KOPT-K1 (cell line): ENCODE data around the gene TLCD1.

Experiments
- H3K27ac ChIP-seq: fragments of 200-600 bp; sonication (generic); 2 replicates; pipeline ENCODE4 v1.5.1; 2016; ENCODE audit warnings: antibody characterized with exemption, mild to moderate bottlenecking, low read depth, low read length; ENCODE audit not compliant: poor library complexity, severe bottlenecking
- H3K36me3 ChIP-seq: fragments of 200-600 bp; sonication (generic); 2 replicates; pipeline ENCODE4 v1.5.1; 2017; ENCODE audit warnings: antibody characterized with exemption, mild to moderate bottlenecking, low read length, moderate library complexity; ENCODE audit not compliant: insufficient read depth
- H3K9me3 ChIP-seq: fragments of 200-600 bp; sonication (generic); 2 replicates; pipeline ENCODE4 v1.5.1; 2017; ENCODE audit warnings: antibody characterized with exemption, low read length, mild to moderate bottlenecking; ENCODE audit not compliant: insufficient read depth, poor library complexity, severe bottlenecking

TLCD1 gene

GRCh38 chr17:28702026-28702751, 23.8 kb downstream of the TLCD1 start:
- H3K27ac ChIP-seq, result no peak overlapping the region
- no peaks in the 10 kb centered on the region for H3K9me3 ChIP-seq
- H3K36me3 ChIP-seq, result peaks cover 94% of the 10 kb centered on the region

GRCh38 chr17:28700830-28701492, 25.1 kb downstream of the TLCD1 start:
- Histone ChIP-seq H3K9me3 (no peaks in the 10 kb centered on the region), H3K27ac (no peak overlapping the region), H3K36me3 (peaks cover 100% of the 10 kb centered on the region)

- Histone ChIP-seq H3K9me3 (no peaks in the 10 kb centered on the region), H3K36me3 (peaks cover 100% of the 10 kb centered on the region), H3K27ac (no peak overlapping the region)
Measured at GRCh38 chr17:28700278-28700677, 25.8 kb downstream of the TLCD1 start.

GRCh38 chr17:28698253-28698941, 27.6 kb downstream of the TLCD1 start:
- peaks cover 100% of the 10 kb centered on the region for H3K36me3 ChIP-seq
- H3K27ac ChIP-seq, result no peak overlapping the region
- H3K9me3 ChIP-seq, result no peaks in the 10 kb centered on the region

- Histone ChIP-seq H3K27ac (no peak overlapping the region), H3K36me3 (peaks cover 100% of the 10 kb centered on the region)
Measured at GRCh38 chr17:28693869-28694268, 32.2 kb downstream of the TLCD1 start.

GRCh38 chr17:28689011-28689410, 37.0 kb downstream of the TLCD1 start:
- Histone ChIP-seq H3K27ac (no peak overlapping the region), H3K36me3 (peaks cover 99% of the 10 kb centered on the region), H3K9me3 (no peaks in the 10 kb centered on the region)

More at GRCh38 chr17:28693869-28694268, 32.2 kb downstream of the TLCD1 start:
- H3K9me3 ChIP-seq, result no peaks in the 10 kb centered on the region

- no peak overlapping the region for H3K27ac ChIP-seq
- H3K9me3 ChIP-seq, result no peaks in the 10 kb centered on the region
- peaks cover 99% of the 10 kb centered on the region for H3K36me3 ChIP-seq
Measured at GRCh38 chr17:28688481-28688880, 37.6 kb downstream of the TLCD1 start.

GRCh38 chr17:28686296-28686695, 39.7 kb downstream of the TLCD1 start:
- Histone ChIP-seq H3K27ac (no peak overlapping the region), H3K36me3 (peaks cover 99% of the 10 kb centered on the region), H3K9me3 (no peaks in the 10 kb centered on the region)

- H3K27ac ChIP-seq, result no peak overlapping the region
- peaks cover 99% of the 10 kb centered on the region for H3K36me3 ChIP-seq
- no peaks in the 10 kb centered on the region for H3K9me3 ChIP-seq
Measured at GRCh38 chr17:28685366-28685765, 40.7 kb downstream of the TLCD1 start.

- H3K27ac ChIP-seq, result no peak overlapping the region
- no peaks in the 10 kb centered on the region for H3K9me3 ChIP-seq
- H3K36me3 ChIP-seq, result peaks cover 99% of the 10 kb centered on the region
Measured at GRCh38 chr17:28684963-28685362, 41.1 kb downstream of the TLCD1 start.

- H3K36me3 ChIP-seq, result peaks cover 99% of the 10 kb centered on the region
- H3K27ac ChIP-seq, result no peak overlapping the region
Measured at GRCh38 chr17:28682655-28683054, 43.4 kb downstream of the TLCD1 start.

GRCh38 chr17:28675980-28676379, 50.1 kb downstream of the TLCD1 start:
- peaks cover 100% of the 10 kb centered on the region for H3K36me3 ChIP-seq
- no peaks in the 10 kb centered on the region for H3K9me3 ChIP-seq
- H3K27ac ChIP-seq, result no peak overlapping the region

More at GRCh38 chr17:28682655-28683054, 43.4 kb downstream of the TLCD1 start:
- no peaks in the 10 kb centered on the region for H3K9me3 ChIP-seq

GRCh38 chr17:28675490-28675889, 50.5 kb downstream of the TLCD1 start:
- peaks cover 100% of the 10 kb centered on the region for H3K36me3 ChIP-seq
- no peaks in the 10 kb centered on the region for H3K9me3 ChIP-seq
- H3K27ac ChIP-seq, result no peak overlapping the region
